ENCODE results near the gene CPVL. TPM values are rescaled to one million over a fixed set of nuclear protein-coding genes. Genes with fewer than 3 reads are reported as not detected.

CPVL gene
- total RNA-seq, 1 donor from 2014 or later: 22.2 TPM

DNA sequence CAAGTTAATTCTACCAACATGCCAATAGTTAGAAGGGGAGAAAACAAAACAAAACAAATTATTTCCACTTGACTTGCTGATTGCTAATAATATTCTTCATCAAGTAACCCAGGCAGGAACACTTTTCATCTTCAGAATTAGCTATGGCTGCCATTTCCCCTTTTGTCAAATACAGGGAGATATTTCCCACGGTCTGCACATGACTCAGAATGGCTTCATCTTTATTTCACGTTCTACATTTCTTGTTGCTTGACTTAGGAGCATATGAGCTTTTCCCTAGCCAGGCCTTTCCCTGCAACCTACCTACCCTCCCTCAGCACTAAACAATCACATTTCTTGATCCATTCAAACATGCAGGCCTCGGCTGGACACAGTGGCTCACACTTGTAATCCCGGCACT is 6.5 kb downstream of the CPVL start:
- FAIRE-seq: no peak
- Histone ChIP-seq H3K27me3 (ENCODE audit: insufficient read depth, low read length) (peaks cover 2% of the 10 kb centered on the region), H4K20me1 (ENCODE audit: insufficient read depth, low read length) (no peaks in the 10 kb centered on the region), H2AFZ (ENCODE audit: low read depth, low read length) (peak overlapping the region; percentile 35), H3K9me3 (ENCODE audit: insufficient read depth, low read depth, low read length) (no peaks in the 10 kb centered on the region), H3K4me3 (ENCODE audit: insufficient read depth, low read depth, low read length) (no peak overlapping the region), H3K79me2 (ENCODE audit: insufficient read depth, low read length) (no peaks in the 10 kb centered on the region), H3K27ac (ENCODE audit: low read depth, low read length) (peak overlapping the region; percentile 51), H3K36me3 (ENCODE audit: insufficient read depth, low read length) (no peaks in the 10 kb centered on the region), H3K9ac (ENCODE audit: low read length) (no peak overlapping the region), H3K4me2 (ENCODE audit: low read length) (peak overlapping the region; percentile 26), H3K4me1 (ENCODE audit: insufficient read depth, low read length) (peaks cover 10% of the 10 kb centered on the region)
- Mint-ChIP-seq H3K4me1 (ENCODE audit: low read depth, unreplicated experiment) (peaks cover 24% of the 10 kb centered on the region), H3K27me3 (ENCODE audit: low read depth, unreplicated experiment) (peaks cover 4% of the 10 kb centered on the region), H3K4me3 (ENCODE audit: unreplicated experiment) (no peak overlapping the region), H3K27ac (ENCODE audit: unreplicated experiment) (peak overlapping the region; percentile 91), H3K36me3 (ENCODE audit: low read depth, unreplicated experiment) (no peaks in the 10 kb centered on the region), H3K9me3 (ENCODE audit: unreplicated experiment) (no peaks in the 10 kb centered on the region)
- TF ChIP-seq, protein P1, sequence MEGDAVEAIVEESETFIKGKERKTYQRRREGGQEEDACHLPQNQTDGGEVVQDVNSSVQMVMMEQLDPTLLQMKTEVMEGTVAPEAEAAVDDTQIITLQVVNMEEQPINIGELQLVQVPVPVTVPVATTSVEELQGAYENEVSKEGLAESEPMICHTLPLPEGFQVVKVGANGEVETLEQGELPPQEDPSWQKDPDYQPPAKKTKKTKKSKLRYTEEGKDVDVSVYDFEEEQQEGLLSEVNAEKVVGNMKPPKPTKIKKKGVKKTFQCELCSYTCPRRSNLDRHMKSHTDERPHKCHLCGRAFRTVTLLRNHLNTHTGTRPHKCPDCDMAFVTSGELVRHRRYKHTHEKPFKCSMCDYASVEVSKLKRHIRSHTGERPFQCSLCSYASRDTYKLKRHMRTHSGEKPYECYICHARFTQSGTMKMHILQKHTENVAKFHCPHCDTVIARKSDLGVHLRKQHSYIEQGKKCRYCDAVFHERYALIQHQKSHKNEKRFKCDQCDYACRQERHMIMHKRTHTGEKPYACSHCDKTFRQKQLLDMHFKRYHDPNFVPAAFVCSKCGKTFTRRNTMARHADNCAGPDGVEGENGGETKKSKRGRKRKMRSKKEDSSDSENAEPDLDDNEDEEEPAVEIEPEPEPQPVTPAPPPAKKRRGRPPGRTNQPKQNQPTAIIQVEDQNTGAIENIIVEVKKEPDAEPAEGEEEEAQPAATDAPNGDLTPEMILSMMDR (IDR thresholded peaks at IDR 0.05; ENCODE audit: insufficient read depth, low read depth, low read length): no peak
- TF ChIP-seq EZH2 (IDR thresholded peaks at IDR 0.05; ENCODE audit: insufficient read depth, low read length): no peak
- DNase-seq (ENCODE audit: low read depth): peak; percentile 29

DNA sequence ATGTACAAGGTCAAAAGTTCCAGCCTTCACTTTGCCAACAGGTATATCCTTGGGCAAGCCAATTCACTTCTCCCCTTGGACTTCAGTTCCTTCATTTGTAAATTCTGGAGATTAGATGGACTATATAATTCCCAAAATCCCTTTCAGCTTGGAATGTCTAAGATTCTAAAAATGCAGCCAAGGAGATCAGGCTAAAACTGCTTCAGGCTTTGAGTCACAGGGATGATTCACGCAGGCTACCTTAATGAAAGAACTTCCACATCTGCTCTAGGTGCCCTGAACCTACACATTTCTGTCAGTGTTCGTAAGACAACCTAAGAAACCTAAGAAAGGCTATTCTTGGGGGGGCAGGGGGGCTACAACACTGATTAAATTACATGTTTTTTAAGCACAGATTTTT is 7.1 kb downstream of the CPVL start:
- H3K27ac ChIP-seq (ENCODE audit: low read depth, low read length): peak overlapping the region; percentile 51
- H4K20me1 ChIP-seq (ENCODE audit: insufficient read depth, low read length): no peaks in the 10 kb centered on the region
- H3K27me3 ChIP-seq (ENCODE audit: insufficient read depth, low read length): peaks cover 2% of the 10 kb centered on the region
- Mint-ChIP-seq H3K4me1 (ENCODE audit: low read depth, unreplicated experiment) (peaks cover 24% of the 10 kb centered on the region), H3K36me3 (ENCODE audit: low read depth, unreplicated experiment) (no peaks in the 10 kb centered on the region), H3K27me3 (ENCODE audit: low read depth, unreplicated experiment) (peaks cover 4% of the 10 kb centered on the region), H3K9me3 (ENCODE audit: unreplicated experiment) (no peaks in the 10 kb centered on the region), H3K4me3 (ENCODE audit: unreplicated experiment) (no peak overlapping the region), H3K27ac (ENCODE audit: unreplicated experiment) (peak overlapping the region; percentile 91)
- peak overlapping the region; percentile 26 for H3K4me2 ChIP-seq (ENCODE audit: low read length)
- H2AFZ ChIP-seq (ENCODE audit: low read depth, low read length): no peak overlapping the region
- no peaks in the 10 kb centered on the region for H3K36me3 ChIP-seq (ENCODE audit: insufficient read depth, low read length)
- peaks cover 10% of the 10 kb centered on the region for H3K4me1 ChIP-seq (ENCODE audit: insufficient read depth, low read length)
- no peaks in the 10 kb centered on the region for H3K9me3 ChIP-seq (ENCODE audit: insufficient read depth, low read depth, low read length)
- H3K9ac ChIP-seq (ENCODE audit: low read length): no peak overlapping the region
- DNase-seq (ENCODE audit: low read depth): peak; percentile 62
- no peaks in the 10 kb centered on the region for H3K79me2 ChIP-seq (ENCODE audit: insufficient read depth, low read length)
- FAIRE-seq: no peak
- no peak overlapping the region for H3K4me3 ChIP-seq (ENCODE audit: insufficient read depth, low read depth, low read length)
- TF ChIP-seq, protein P1 (IDR thresholded peaks at IDR 0.05; ENCODE audit: insufficient read depth, low read depth, low read length): no peak
- TF ChIP-seq EZH2 (IDR thresholded peaks at IDR 0.05; ENCODE audit: insufficient read depth, low read length): no peak

DNA sequence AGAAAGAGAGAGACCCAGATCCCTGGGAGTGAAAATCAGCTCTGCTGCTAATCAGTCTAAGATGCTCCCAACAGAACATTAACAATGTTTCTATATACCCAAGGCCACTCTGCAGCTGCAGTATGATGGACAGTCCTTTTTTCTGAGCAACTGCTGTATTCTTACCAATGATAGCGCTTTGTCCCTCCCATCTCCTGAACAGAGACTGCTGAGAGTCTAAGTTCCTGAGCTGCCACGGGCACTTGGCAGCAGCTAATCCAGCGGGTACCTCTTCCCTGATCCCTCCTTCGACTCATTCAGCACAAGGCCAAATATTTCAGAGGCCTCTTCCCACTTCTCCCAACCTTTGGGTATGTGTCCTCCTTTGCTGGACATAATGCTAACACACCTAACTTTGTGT is 7.7 kb downstream of the CPVL start:
- H4K20me1 ChIP-seq (ENCODE audit: insufficient read depth, low read length): no peaks in the 10 kb centered on the region
- TF ChIP-seq EZH2 (IDR thresholded peaks at IDR 0.05; ENCODE audit: insufficient read depth, low read length): no peak
- TF ChIP-seq, protein P1 (IDR thresholded peaks at IDR 0.05; ENCODE audit: insufficient read depth, low read depth, low read length): no peak
- DNase-seq (ENCODE audit: low read depth) (no peak), FAIRE-seq (no peak)
- H3K79me2 ChIP-seq (ENCODE audit: insufficient read depth, low read length): no peaks in the 10 kb centered on the region
- H3K9ac ChIP-seq (ENCODE audit: low read length): no peak overlapping the region
- Mint-ChIP-seq H3K4me1 (ENCODE audit: low read depth, unreplicated experiment) (peaks cover 24% of the 10 kb centered on the region), H3K27me3 (ENCODE audit: low read depth, unreplicated experiment) (peaks cover 4% of the 10 kb centered on the region), H3K27ac (ENCODE audit: unreplicated experiment) (peak overlapping the region; percentile 1), H3K9me3 (ENCODE audit: unreplicated experiment) (no peaks in the 10 kb centered on the region), H3K4me3 (ENCODE audit: unreplicated experiment) (no peak overlapping the region), H3K36me3 (ENCODE audit: low read depth, unreplicated experiment) (no peaks in the 10 kb centered on the region)
- no peaks in the 10 kb centered on the region for H3K9me3 ChIP-seq (ENCODE audit: insufficient read depth, low read depth, low read length)
- H3K27me3 ChIP-seq (ENCODE audit: insufficient read depth, low read length): peaks cover 2% of the 10 kb centered on the region
- H3K4me1 ChIP-seq (ENCODE audit: insufficient read depth, low read length): peaks cover 10% of the 10 kb centered on the region
- H2AFZ ChIP-seq (ENCODE audit: low read depth, low read length): no peak overlapping the region
- no peak overlapping the region for H3K27ac ChIP-seq (ENCODE audit: low read depth, low read length)
- H3K4me2 ChIP-seq (ENCODE audit: low read length): peak overlapping the region; percentile 26
- no peak overlapping the region for H3K4me3 ChIP-seq (ENCODE audit: insufficient read depth, low read depth, low read length)
- no peaks in the 10 kb centered on the region for H3K36me3 ChIP-seq (ENCODE audit: insufficient read depth, low read length)
